ENCODE measurements around the gene SCN3A. TPM values are rescaled to one million over a fixed set of nuclear protein-coding genes. Genes with fewer than 3 reads are reported as not detected.

SCN3A gene
- total and polyA plus RNA-seq, 4 experiments from 2014 or later = not detected

- Histone ChIP-seq H3K9me3 (ENCODE audit: control insufficient read depth in 1 of 2, low read length in 2 of 2) (no peaks in the 10 kb centered on the region), H3K36me3 (ENCODE audit: insufficient read depth, low read length) (no peaks in the 10 kb centered on the region), H3K4me3 (ENCODE audit: low read length in 2 of 2) (no peak overlapping the region), H3K4me1 (ENCODE audit: insufficient read depth, low read length) (no peaks in the 10 kb centered on the region), H3K27me3 (ENCODE audit: insufficient read depth, low read length) (no peaks in the 10 kb centered on the region), H3K27ac (ENCODE audit: low read depth, low read length) (no peak overlapping the region)
- H3K4me1 Mint-ChIP-seq = peaks cover 0 to 3% (median 0%) of the 10 kb centered on the region in 4 donors
- H3K9me3 Mint-ChIP-seq = no peaks in the 10 kb centered on the region
- H3K36me3 Mint-ChIP-seq = no peaks in the 10 kb centered on the region
- ChIA-PET CTCF (ENCODE audit: partially characterized antibody) (no interaction called here), POLR2A (ENCODE audit: partially characterized antibody) (no interaction called here)
- no peak for DNase-seq
- no peak overlapping the region for H3K4me3 Mint-ChIP-seq
- intact Hi-C loops (cut with micrococcal nuclease) = no loop called here
- no peak overlapping the region for H3K27ac Mint-ChIP-seq
- H3K27me3 Mint-ChIP-seq = peaks cover 0 to 4% of the 10 kb centered on the region in 2 donors
Measured at GRCh38 chr2:165205865-165206264, 2.0 kb upstream of the SCN3A start.

GRCh38 chr2:165202239-165202638 is 1.6 kb downstream of the SCN3A start:
- H3K27ac ChIP-seq (ENCODE audit: low read depth, low read length) = no peak overlapping the region
- Mint-ChIP-seq H3K4me1 (peaks cover 0 to 3% (median 0%) of the 10 kb centered on the region in 4 donors), H3K27me3 (peaks cover 0 to 2% of the 10 kb centered on the region in 2 donors), H3K4me3 (no peak overlapping the region), H3K27ac (no peak overlapping the region), H3K9me3 (no peaks in the 10 kb centered on the region), H3K36me3 (no peaks in the 10 kb centered on the region)
- no peaks in the 10 kb centered on the region for H3K36me3 ChIP-seq (ENCODE audit: insufficient read depth, low read length)
- ChIA-PET CTCF (ENCODE audit: partially characterized antibody) (interaction anchor here (1.4 kb wide), 1 partner anchor 15 kb away, joined by 3 read pairs; no protein-coding TSS in a partner anchor), POLR2A (ENCODE audit: partially characterized antibody) (no interaction called here)
- no peaks in the 10 kb centered on the region for H3K9me3 ChIP-seq (ENCODE audit: control insufficient read depth in 1 of 2, low read length in 2 of 2)
- no peaks in the 10 kb centered on the region for H3K4me1 ChIP-seq (ENCODE audit: insufficient read depth, low read length)
- intact Hi-C loops (cut with micrococcal nuclease) = no loop called here
- H3K27me3 ChIP-seq (ENCODE audit: insufficient read depth, low read length) = no peaks in the 10 kb centered on the region
- DNase-seq = no peak
- no peak overlapping the region for H3K4me3 ChIP-seq (ENCODE audit: low read length in 2 of 2)

- Mint-ChIP-seq H3K4me1 (no peaks in the 10 kb centered on the region), H3K27me3 (no peaks in the 10 kb centered on the region), H3K9me3 (no peaks in the 10 kb centered on the region), H3K36me3 (no peaks in the 10 kb centered on the region), H3K27ac (no peak overlapping the region), H3K4me3 (no peak overlapping the region)
- DNase-seq = no peak
- no peaks in the 10 kb centered on the region for H3K9me3 ChIP-seq (ENCODE audit: control insufficient read depth in 1 of 2, low read length in 2 of 2)
- CTCF ChIA-PET (ENCODE audit: partially characterized antibody) = no interaction called here
- H3K4me3 ChIP-seq (ENCODE audit: low read length in 2 of 2) = no peak overlapping the region
- H3K27ac ChIP-seq (ENCODE audit: low read depth, low read length) = no peak overlapping the region
- no peaks in the 10 kb centered on the region for H3K36me3 ChIP-seq (ENCODE audit: insufficient read depth, low read length)
- no peaks in the 10 kb centered on the region for H3K27me3 ChIP-seq (ENCODE audit: insufficient read depth, low read length)
- POLR2A ChIA-PET (ENCODE audit: partially characterized antibody) = no interaction called here
- no peaks in the 10 kb centered on the region for H3K4me1 ChIP-seq (ENCODE audit: insufficient read depth, low read length)
- intact Hi-C loops (cut with micrococcal nuclease) = no loop called here
Measured at GRCh38 chr2:165198181-165198580, 5.7 kb downstream of the SCN3A start.

GRCh38 chr2:165197346-165197745 is 6.5 kb downstream of the SCN3A start:
- Histone ChIP-seq H3K27ac (ENCODE audit: low read depth, low read length) (no peak overlapping the region), H3K36me3 (ENCODE audit: insufficient read depth, low read length) (no peaks in the 10 kb centered on the region), H3K4me1 (ENCODE audit: insufficient read depth, low read length) (no peaks in the 10 kb centered on the region), H3K4me3 (ENCODE audit: low read length in 2 of 2) (no peak overlapping the region), H3K27me3 (ENCODE audit: insufficient read depth, low read length) (no peaks in the 10 kb centered on the region), H3K9me3 (ENCODE audit: control insufficient read depth in 1 of 2, low read length in 2 of 2) (no peaks in the 10 kb centered on the region)
- H3K27ac Mint-ChIP-seq = no peak overlapping the region
- H3K4me1 Mint-ChIP-seq = no peaks in the 10 kb centered on the region
- no peaks in the 10 kb centered on the region for H3K27me3 Mint-ChIP-seq
- POLR2A ChIA-PET (ENCODE audit: partially characterized antibody) = no interaction called here
- CTCF ChIA-PET (ENCODE audit: partially characterized antibody) = no interaction called here
- intact Hi-C loops (cut with micrococcal nuclease) = no loop called here
- no peak for DNase-seq
- H3K9me3 Mint-ChIP-seq = peaks cover 0 to 2% (median 0%) of the 10 kb centered on the region in 8 donors
- H3K36me3 Mint-ChIP-seq = no peaks in the 10 kb centered on the region
- no peak overlapping the region for H3K4me3 Mint-ChIP-seq

- no peak for DNase-seq
- H3K9me3 Mint-ChIP-seq = peaks cover 0 to 2% (median 0%) of the 10 kb centered on the region in 8 donors
- Histone ChIP-seq H3K9me3 (ENCODE audit: control insufficient read depth in 1 of 2, low read length in 2 of 2) (no peaks in the 10 kb centered on the region), H3K27ac (ENCODE audit: low read depth, low read length) (no peak overlapping the region), H3K36me3 (ENCODE audit: insufficient read depth, low read length) (no peaks in the 10 kb centered on the region), H3K27me3 (ENCODE audit: insufficient read depth, low read length) (no peaks in the 10 kb centered on the region), H3K4me1 (ENCODE audit: insufficient read depth, low read length) (no peaks in the 10 kb centered on the region), H3K4me3 (ENCODE audit: low read length in 2 of 2) (no peak overlapping the region)
- ChIA-PET POLR2A (ENCODE audit: partially characterized antibody) (no interaction called here), CTCF (ENCODE audit: partially characterized antibody) (no interaction called here)
- H3K4me1 Mint-ChIP-seq = peaks cover 0 to under 1% (median 0%) of the 10 kb centered on the region in 4 donors
- no peak overlapping the region for H3K4me3 Mint-ChIP-seq
- H3K27ac Mint-ChIP-seq = no peak overlapping the region
- no peaks in the 10 kb centered on the region for H3K27me3 Mint-ChIP-seq
- H3K36me3 Mint-ChIP-seq = no peaks in the 10 kb centered on the region
- intact Hi-C loops (cut with micrococcal nuclease) = no loop called here
Measured at GRCh38 chr2:165196411-165196810, 7.4 kb downstream of the SCN3A start.

GRCh38 chr2:165193178-165193777 is 10.6 kb downstream of the SCN3A start:
- CTCF ChIA-PET (ENCODE audit: partially characterized antibody) = no interaction called here
- Histone ChIP-seq H3K27ac (ENCODE audit: low read depth, low read length) (no peak overlapping the region), H3K36me3 (ENCODE audit: insufficient read depth, low read length) (no peaks in the 10 kb centered on the region), H3K4me1 (ENCODE audit: insufficient read depth, low read length) (no peaks in the 10 kb centered on the region), H3K9me3 (ENCODE audit: control insufficient read depth in 1 of 2, low read length in 2 of 2) (no peaks in the 10 kb centered on the region), H3K27me3 (ENCODE audit: insufficient read depth, low read length) (no peaks in the 10 kb centered on the region), H3K4me3 (ENCODE audit: low read length in 2 of 2) (no peak overlapping the region)
- intact Hi-C loops (cut with micrococcal nuclease) = no loop called here
- peaks cover 0 to 2% (median 0%) of the 10 kb centered on the region in 4 donors for H3K4me1 Mint-ChIP-seq
- no peak for DNase-seq
- H3K27me3 Mint-ChIP-seq = no peaks in the 10 kb centered on the region
- no peak overlapping the region for H3K27ac Mint-ChIP-seq
- H3K9me3 Mint-ChIP-seq = peaks cover 0 to 2% (median 0%) of the 10 kb centered on the region in 8 donors
- no peaks in the 10 kb centered on the region for H3K36me3 Mint-ChIP-seq
- POLR2A ChIA-PET (ENCODE audit: partially characterized antibody) = no interaction called here
- H3K4me3 Mint-ChIP-seq = no peak overlapping the region

GRCh38 chr2:165192729-165193128 is 11.1 kb downstream of the SCN3A start:
- no peak for DNase-seq
- intact Hi-C loops (cut with micrococcal nuclease) = no loop called here
- Mint-ChIP-seq H3K9me3 (peaks cover 0 to 2% (median 0%) of the 10 kb centered on the region in 8 donors), H3K36me3 (no peaks in the 10 kb centered on the region), H3K4me1 (peaks cover 0 to 2% (median 0%) of the 10 kb centered on the region in 4 donors), H3K27me3 (no peaks in the 10 kb centered on the region), H3K27ac (no peak overlapping the region), H3K4me3 (no peak overlapping the region)
- Histone ChIP-seq H3K27me3 (ENCODE audit: insufficient read depth, low read length) (no peaks in the 10 kb centered on the region), H3K27ac (ENCODE audit: low read depth, low read length) (no peak overlapping the region), H3K4me1 (ENCODE audit: insufficient read depth, low read length) (no peaks in the 10 kb centered on the region), H3K4me3 (ENCODE audit: low read length in 2 of 2) (no peak overlapping the region), H3K9me3 (ENCODE audit: control insufficient read depth in 1 of 2, low read length in 2 of 2) (no peaks in the 10 kb centered on the region), H3K36me3 (ENCODE audit: insufficient read depth, low read length) (no peaks in the 10 kb centered on the region)
- POLR2A ChIA-PET (ENCODE audit: partially characterized antibody) = no interaction called here
- CTCF ChIA-PET (ENCODE audit: partially characterized antibody) = no interaction called here
